ENCODE data around the gene ADH1C. TPM values are rescaled to one million over a fixed set of nuclear protein-coding genes. Genes with fewer than 3 reads are reported as not detected.
"Not testable (repeated sequence)": the region's sequence is repeated elsewhere in the genome, so short reads cannot be mapped to it uniquely, and the experiment has no call there.

ADH1C gene
- total RNA-seq: not detected in 2 replicates

- no peak for DNase-seq (ENCODE audit: extremely low read depth, low read depth, low spot score)
These were observed at the start of gene ADH1C for GRCh38 chr4:99352602-99353537. Gene ADH1C, minus strand, starts transcription at chr4:99352746. Its CDS starts 71 bp downstream, at chr4:99352675.

GRCh38 chr4:99400831-99401230 is 48.3 kb upstream of the ADH1C start:
- DNase-seq (ENCODE audit: extremely low read depth, low read depth, low spot score): no peak

DNA sequence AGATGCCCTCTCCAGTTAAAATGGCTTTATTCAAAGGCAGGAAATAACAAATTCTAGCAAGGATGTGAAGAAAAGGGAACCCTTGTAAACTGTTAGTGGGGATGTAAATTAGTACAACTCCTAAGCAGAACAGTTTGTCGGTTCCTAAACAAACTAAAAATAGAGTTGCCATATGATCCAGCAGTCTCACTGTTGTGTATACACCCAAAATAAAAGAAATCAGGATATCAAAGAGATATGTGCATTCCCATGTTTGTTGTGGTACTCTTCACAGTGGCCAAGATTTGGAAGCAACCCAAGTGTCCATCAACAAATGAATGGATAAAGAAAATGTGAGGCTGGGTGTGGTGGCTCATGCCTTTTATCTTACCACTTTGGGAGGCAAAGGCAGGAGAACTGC is 46.5 kb upstream of the ADH1C start:
- DNase-seq (ENCODE audit: extremely low read depth, low read depth, low spot score): no peak

DNA sequence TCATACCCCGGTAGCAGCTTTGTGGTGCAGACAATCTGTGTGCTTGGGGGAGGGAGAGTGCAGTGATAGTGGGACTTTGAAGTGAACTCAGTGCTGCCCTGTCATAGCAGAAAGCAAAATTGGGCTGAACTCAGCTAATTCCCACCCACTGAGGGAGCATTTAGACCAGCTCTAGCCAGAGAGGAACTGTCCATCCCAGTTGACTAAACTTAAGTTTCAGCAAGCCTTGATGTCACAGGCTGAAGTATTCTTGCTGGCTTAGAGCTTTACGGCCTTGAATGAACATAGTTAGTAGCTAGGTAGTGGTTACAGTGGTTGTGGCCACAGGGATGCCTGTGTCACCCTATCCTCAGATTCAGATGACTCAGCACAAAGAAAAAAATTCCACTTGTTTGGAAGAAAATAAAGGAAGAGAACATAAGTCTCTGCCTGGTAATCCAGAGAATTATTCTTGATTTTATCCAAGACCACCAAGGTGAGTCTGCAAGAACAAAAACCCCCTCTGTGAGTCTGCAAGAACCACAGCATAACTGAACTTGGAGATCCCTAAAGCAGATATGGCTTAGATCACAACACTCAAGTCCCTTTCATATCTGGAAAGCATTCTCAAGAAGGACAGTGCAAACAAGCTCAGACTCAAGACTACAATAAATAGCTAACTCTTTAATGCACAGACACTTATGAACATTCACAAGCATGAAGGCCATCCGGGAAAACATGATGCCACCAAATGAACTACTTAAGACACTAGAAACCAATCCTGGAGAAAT is 43.2 kb upstream of the ADH1C start:
- DNase-seq (ENCODE audit: extremely low read depth, low read depth, low spot score): no peak

DNA sequence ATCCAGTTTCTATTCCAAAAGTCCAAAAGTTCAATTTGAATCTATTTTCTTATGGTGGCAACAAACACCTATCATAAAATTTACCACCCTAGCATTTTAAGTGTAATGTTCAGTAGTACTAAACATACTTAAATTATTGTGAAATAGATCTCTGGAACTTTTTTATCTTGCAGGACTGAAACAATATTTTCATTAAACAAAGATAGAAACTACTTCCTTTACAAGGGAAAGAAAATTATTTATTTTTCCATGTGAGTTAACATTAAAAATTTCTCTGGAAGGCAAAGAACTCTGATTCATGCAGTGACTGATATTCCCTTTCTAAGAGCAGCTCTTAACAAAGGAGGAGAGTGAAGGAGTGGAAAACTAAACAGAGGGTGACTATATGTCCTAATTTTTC is 42.4 kb upstream of the ADH1C start:
- no peak for DNase-seq (ENCODE audit: extremely low read depth, low read depth, low spot score)

GRCh38 chr4:99390055-99390454 is 37.5 kb upstream of the ADH1C start:
- no peak for DNase-seq (ENCODE audit: extremely low read depth, low read depth, low spot score)

GRCh38 chr4:99389606-99390005 is 37.1 kb upstream of the ADH1C start:
- DNase-seq (ENCODE audit: extremely low read depth, low read depth, low spot score): no peak

DNA sequence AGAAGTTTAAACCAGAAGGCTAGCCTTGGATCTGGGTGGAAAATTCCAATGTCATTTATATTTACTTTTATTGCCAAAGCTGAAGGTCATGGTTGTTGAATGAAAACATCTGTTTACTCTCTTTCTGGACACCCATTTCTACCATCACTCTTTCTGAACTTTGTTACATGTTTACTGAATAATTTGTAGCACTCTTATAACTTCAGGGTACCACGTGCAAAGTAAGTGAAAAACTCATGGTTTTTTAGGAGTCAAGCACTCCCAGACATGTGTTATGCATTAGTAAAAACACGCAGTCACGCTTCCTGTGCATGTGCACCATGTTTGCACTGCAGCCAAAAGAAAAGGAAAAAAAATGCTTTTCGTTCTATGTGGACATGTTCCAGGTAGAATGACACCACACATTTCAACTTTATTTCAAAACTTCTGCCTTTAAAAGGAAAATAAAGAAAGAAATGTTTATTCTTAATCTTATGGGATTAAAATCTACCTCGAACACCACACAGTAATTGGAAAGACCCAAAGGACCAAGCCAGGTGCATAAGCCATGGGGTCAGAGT is 31.4 kb upstream of the ADH1C start:
- no peak for DNase-seq (ENCODE audit: extremely low read depth, low read depth, low spot score)

GRCh38 chr4:99383399-99383798 is 30.9 kb upstream of the ADH1C start:
- DNase-seq (ENCODE audit: extremely low read depth, low read depth, low spot score): no peak

GRCh38 chr4:99382745-99383360 is 30.3 kb upstream of the ADH1C start:
- no peak for DNase-seq (ENCODE audit: extremely low read depth, low read depth, low spot score)

GRCh38 chr4:99381588-99382175 is 29.1 kb upstream of the ADH1C start:
- no peak for DNase-seq (ENCODE audit: extremely low read depth, low read depth, low spot score)

GRCh38 chr4:99379571-99379970 is 27.0 kb upstream of the ADH1C start:
- no peak for DNase-seq (ENCODE audit: extremely low read depth, low read depth, low spot score)

DNA sequence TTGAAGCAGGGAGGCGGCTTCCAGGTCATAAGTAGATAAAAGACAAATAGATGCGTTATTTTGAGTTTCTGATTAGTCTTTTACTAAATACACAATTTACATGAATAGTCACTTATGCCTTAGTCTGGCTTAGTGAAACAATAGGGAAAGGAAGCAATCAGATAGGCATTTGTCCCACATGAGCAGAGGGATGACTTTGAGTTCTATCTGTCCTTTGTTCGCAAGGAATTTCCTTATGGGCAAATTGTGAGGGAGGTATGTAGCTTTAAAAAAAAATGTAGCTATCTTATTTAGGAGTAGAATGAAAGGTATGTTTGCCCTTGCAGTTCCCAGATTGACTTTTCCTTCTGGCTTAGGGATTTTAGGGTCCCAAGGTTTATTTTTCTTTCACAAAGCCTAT is 26.3 kb upstream of the ADH1C start:
- no peak for DNase-seq (ENCODE audit: extremely low read depth, low read depth, low spot score)

GRCh38 chr4:99377341-99377740 is 24.8 kb upstream of the ADH1C start:
- DNase-seq (ENCODE audit: extremely low read depth, low read depth, low spot score): not testable (repeated sequence)

DNA sequence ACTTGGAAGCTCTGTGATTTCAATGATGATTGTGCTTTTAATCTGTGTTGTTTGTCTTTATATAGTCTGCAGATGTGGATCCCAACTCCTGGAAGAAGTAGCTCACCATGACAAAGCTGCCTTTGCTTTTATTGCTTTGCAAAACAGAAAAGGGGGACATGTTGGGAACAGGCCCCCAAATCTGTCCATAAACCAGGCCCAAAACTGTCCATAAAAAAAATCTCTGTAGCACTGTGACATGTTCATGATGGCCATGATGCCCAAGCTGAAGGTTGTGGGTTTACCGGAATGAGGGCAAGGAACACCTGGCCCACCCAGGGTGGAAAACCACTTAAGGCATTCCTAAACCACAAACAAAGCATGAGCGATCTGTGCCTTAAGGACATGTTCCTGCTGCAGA is 19.9 kb upstream of the ADH1C start:
- not testable (repeated sequence) for DNase-seq (ENCODE audit: extremely low read depth, low read depth, low spot score)

- DNase-seq (ENCODE audit: extremely low read depth, low read depth, low spot score): not testable (repeated sequence)
These were observed 15.3 kb upstream of the ADH1C start for GRCh38 chr4:99367817-99368216.

GRCh38 chr4:99366491-99366890 is 13.9 kb upstream of the ADH1C start:
- DNase-seq (ENCODE audit: extremely low read depth, low read depth, low spot score): no peak

DNA sequence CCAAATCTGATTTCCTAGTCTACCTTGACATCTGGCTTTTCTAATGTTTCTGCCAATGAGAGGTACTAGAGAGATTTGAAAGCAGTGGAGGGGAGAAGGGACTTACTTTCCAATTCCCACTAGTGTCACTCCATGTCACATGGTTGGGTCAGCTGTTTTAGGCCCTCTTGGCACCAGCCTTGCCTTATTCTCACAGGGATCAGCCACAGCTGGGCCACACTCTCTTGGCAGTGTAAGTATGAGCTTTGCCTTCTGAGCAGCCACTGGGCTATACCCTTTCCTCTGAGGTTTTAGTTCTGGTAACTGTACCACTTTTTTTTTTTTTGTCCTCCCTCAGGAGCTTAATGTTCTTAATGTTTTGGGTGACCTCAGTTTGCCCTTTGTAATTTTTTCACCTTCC is 10.2 kb upstream of the ADH1C start:
- DNase-seq (ENCODE audit: extremely low read depth, low read depth, low spot score): no peak

DNA sequence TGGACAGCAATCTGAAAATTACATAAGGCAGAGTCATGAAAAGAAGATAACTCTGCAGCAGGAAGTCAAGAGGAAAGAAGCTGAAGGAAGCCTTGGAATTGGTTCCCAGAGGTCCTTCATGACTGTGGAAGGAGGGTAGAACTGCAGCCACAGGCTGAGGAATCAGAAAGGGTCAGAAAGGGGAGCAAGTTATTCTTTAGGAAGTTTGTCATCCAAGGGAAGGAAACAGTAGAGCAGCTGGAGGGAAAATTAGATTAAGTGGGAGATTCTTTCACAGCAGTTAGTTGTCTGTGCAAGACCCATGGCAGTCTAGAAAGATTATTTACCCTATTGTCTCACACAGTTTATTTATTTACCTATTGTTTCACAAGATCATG is 9.3 kb upstream of the ADH1C start:
- no peak for DNase-seq (ENCODE audit: extremely low read depth, low read depth, low spot score)

- DNase-seq (ENCODE audit: extremely low read depth, low read depth, low spot score): no peak
These were observed 8.8 kb upstream of the ADH1C start for GRCh38 chr4:99361268-99361898.
